Panc1 (cell line): Measurements from ENCODE around the gene HAGHL. TPM values are rescaled to one million over a fixed set of nuclear protein-coding genes. Genes with fewer than 3 reads are reported as not detected.

Experiments
- ATAC-seq: fragments of 200-7000 bp; cut with Tn5 transposase; 2 replicates; pipeline ENCODE4 v1.9.1; 2020; ENCODE audit warnings: mild to moderate bottlenecking, moderate library complexity
- BruUV-seq: library from RNA; stranded (reverse); fragments of 400-500 nt; replicated peaks from 2 replicates; lab custom pipeline; 2021; lab: Mats Ljungman, UMichigan
- CTCF ChIA-PET: fragments of 300-600 bp; sonication (Branson Sonifier 250); formaldehyde crosslinking; loops from one replicate; lab custom pipeline; 2022; ENCODE audit warnings: antibody characterized with exemption; lab: Charles Lee
- POLR2A ChIA-PET: fragments of 300-600 bp; sonication (Branson Sonifier 250); formaldehyde crosslinking; loops from one replicate; lab custom pipeline; 2022; ENCODE audit warnings: antibody characterized with exemption; lab: Charles Lee
- DNase-seq: peaks from one replicate; pipeline ENCODE4 v3.0.0-alpha.2; 2010; ENCODE audit warnings: low read depth, low spot score
- H3K27ac ChIP-seq: 2 replicates; pipeline ENCODE4 v1.5.1; 2011; ENCODE audit warnings: mild to moderate bottlenecking, low read length, inconsistent platforms
- H3K27me3 ChIP-seq: fragments of 200-500 bp; sonication (Bioruptor generic); 2 replicates; pipeline ENCODE4 v1.6.0; 2014; ENCODE audit warnings: low read length, inconsistent platforms; ENCODE audit not compliant: control insufficient read depth, insufficient read depth
- H3K36me3 ChIP-seq: fragments of 200-500 bp; sonication (Bioruptor generic); 2 replicates; pipeline ENCODE4 v1.5.1; 2014; ENCODE audit warnings: inconsistent platforms, mild to moderate bottlenecking, low read length, moderate library complexity; ENCODE audit not compliant: control insufficient read depth, insufficient read depth
- H3K4me1 ChIP-seq: 2 replicates; pipeline ENCODE4 v1.5.1; 2011; ENCODE audit warnings: inconsistent platforms, mild to moderate bottlenecking, low read length, moderate library complexity; ENCODE audit not compliant: control insufficient read depth, insufficient read depth
- H3K4me3 ChIP-seq, 2 experiments: 2 replicates each; pipeline ENCODE4 v1.5.1; 2011 to 2012; ENCODE audit warnings: low read depth in 2 of 2, low read length in 2 of 2, mild to moderate bottlenecking in 2 of 2, inconsistent platforms in 1 of 2, moderate library complexity in 1 of 2
- H3K9me3 ChIP-seq: fragments of 200-500 bp; sonication (Bioruptor generic); 2 replicates; pipeline ENCODE4 v1.5.1; 2014; ENCODE audit warnings: low read depth, mild to moderate bottlenecking, inconsistent platforms, low read length, moderate library complexity; ENCODE audit not compliant: control insufficient read depth, insufficient read depth
- POLR2AphosphoS5 ChIP-seq: IDR thresholded peaks from 2 replicates; pipeline ENCODE4 v1.6.1; 2012; ENCODE audit warnings: mild to moderate bottlenecking, low read depth, low read length, moderate library complexity
- REST ChIP-seq, 2 experiments: IDR thresholded peaks; 2 replicates each; pipeline ENCODE4 v1.6.1; 2011 to 2012; ENCODE audit warnings: low read depth in 2 of 2, control low read depth in 1 of 2, low read length in 1 of 2, mild to moderate bottlenecking in 1 of 2, moderate library complexity in 1 of 2; ENCODE audit not compliant: insufficient read depth in 1 of 2
- SIN3A ChIP-seq: IDR thresholded peaks from 2 replicates; pipeline ENCODE4 v1.6.1; 2012; ENCODE audit warnings: low read depth, mild to moderate bottlenecking, low read length, moderate library complexity, borderline replicate concordance; ENCODE audit not compliant: insufficient read depth
- TCF7L2 ChIP-seq: IDR thresholded peaks from 2 replicates; pipeline ENCODE4 v1.6.1; 2011; ENCODE audit warnings: mild to moderate bottlenecking, low read depth, low read length, inconsistent platforms
- in situ Hi-C: cut with HindIII; loops from 2 replicates; pipeline ENCODE4 v1.10.0; 2016; ENCODE audit warnings: low sequenced_read_pairs, low pct_unique_long_range_greater_than_20kb
- intact Hi-C: fragments of 100-400 bp; cut with micrococcal nuclease; formaldehyde crosslinking; loops from one replicate; pipeline ENCODE4 v1.10.0; 2022; ENCODE audit not compliant: unreplicated experiment
- total RNA-seq: library from RNA; stranded (reverse); gene quantifications from one replicate; pipeline ENCODE4 v1.2.1, GENCODE V29; 2021; ENCODE audit not compliant: unreplicated experiment
- TF ChIP-seq, protein P1 (sequence below): fragments of 450-650 bp; IDR thresholded peaks from 2 replicates; pipeline ENCODE4 v1.5.1; 2017; ENCODE audit warnings: mild to moderate bottlenecking

The HAGHL gene
- total RNA-seq, 1 experiment from 2014 or later, result 41.1 TPM

- peak overlapping the region; percentile 54; the same call in 1 of the 2 replicates for H3K27ac ChIP-seq
- ATAC-seq (no peak), DNase-seq (no peak)
- BruUV-seq, result no TSS peak
- in situ Hi-C loops (no loop called here), intact Hi-C loops (no loop called here)
- CTCF ChIA-PET, result interaction anchor here (0.6 to 2.1 kb wide), 2 partner anchors 13 to 425 kb away, joined by 7 to 10 read pairs; no protein-coding TSS in a partner anchor
- TF ChIP-seq SIN3A (no peak), TCF7L2 (no peak), REST (IDR thresholded peaks at IDR 0.05; ENCODE audit: insufficient read depth in 1 of 2, low read depth in 2 of 2, low read length in 1 of 2) (no peak), POLR2AphosphoS5 (no peak)
- TF ChIP-seq, protein P1, sequence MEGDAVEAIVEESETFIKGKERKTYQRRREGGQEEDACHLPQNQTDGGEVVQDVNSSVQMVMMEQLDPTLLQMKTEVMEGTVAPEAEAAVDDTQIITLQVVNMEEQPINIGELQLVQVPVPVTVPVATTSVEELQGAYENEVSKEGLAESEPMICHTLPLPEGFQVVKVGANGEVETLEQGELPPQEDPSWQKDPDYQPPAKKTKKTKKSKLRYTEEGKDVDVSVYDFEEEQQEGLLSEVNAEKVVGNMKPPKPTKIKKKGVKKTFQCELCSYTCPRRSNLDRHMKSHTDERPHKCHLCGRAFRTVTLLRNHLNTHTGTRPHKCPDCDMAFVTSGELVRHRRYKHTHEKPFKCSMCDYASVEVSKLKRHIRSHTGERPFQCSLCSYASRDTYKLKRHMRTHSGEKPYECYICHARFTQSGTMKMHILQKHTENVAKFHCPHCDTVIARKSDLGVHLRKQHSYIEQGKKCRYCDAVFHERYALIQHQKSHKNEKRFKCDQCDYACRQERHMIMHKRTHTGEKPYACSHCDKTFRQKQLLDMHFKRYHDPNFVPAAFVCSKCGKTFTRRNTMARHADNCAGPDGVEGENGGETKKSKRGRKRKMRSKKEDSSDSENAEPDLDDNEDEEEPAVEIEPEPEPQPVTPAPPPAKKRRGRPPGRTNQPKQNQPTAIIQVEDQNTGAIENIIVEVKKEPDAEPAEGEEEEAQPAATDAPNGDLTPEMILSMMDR, result no peak
- no peaks in the 10 kb centered on the region for H3K9me3 ChIP-seq
- no peaks in the 10 kb centered on the region for H3K36me3 ChIP-seq
- no peaks in the 10 kb centered on the region for H3K27me3 ChIP-seq
- H3K4me3 ChIP-seq, result no peak overlapping the region
- H3K4me1 ChIP-seq, result peaks cover 13% of the 10 kb centered on the region
- POLR2A ChIA-PET, result no interaction called here
Measured at GRCh38 chr16:725463-726187, 1.3 kb upstream of the HAGHL start.

GRCh38 chr16:726188-726437 lies 793 bp upstream of the HAGHL start:
- intact Hi-C loops (no loop called here), in situ Hi-C loops (no loop called here)
- no peaks in the 10 kb centered on the region for H3K9me3 ChIP-seq
- DNase-seq (no peak), ATAC-seq (no peak)
- POLR2A ChIA-PET, result interaction anchor here (0.7 kb wide), 1 partner anchor 163 kb away, joined by 3 read pairs; no protein-coding TSS in a partner anchor
- 0 out of 2 replicates have a peak, but pooled peaks have one; percentile 32 for TF ChIP-seq SIN3A
- TF ChIP-seq, protein P1, result no peak
- no peak for TF ChIP-seq TCF7L2
- TF ChIP-seq POLR2AphosphoS5, result no peak
- 0 out of 4 replicates have a peak, but pooled peaks of 1 of the 2 experiments have one; percentile 16 for TF ChIP-seq REST (IDR thresholded peaks at IDR 0.05; ENCODE audit: insufficient read depth in 1 of 2, low read depth in 2 of 2, low read length in 1 of 2)
- H3K36me3 ChIP-seq, result no peaks in the 10 kb centered on the region
- H3K4me3 ChIP-seq, result peak overlapping the region in 1 of 2 experiments; percentile 64; a peak in 2 of 4 replicates
- H3K27ac ChIP-seq, result peak overlapping the region; percentile 54; the same call in 1 of the 2 replicates
- peaks cover 13% of the 10 kb centered on the region for H3K4me1 ChIP-seq
- no peaks in the 10 kb centered on the region for H3K27me3 ChIP-seq
- CTCF ChIA-PET, result no interaction called here
- BruUV-seq, result no TSS peak
